Epithelial cell of proximal tubule (primary cell): ENCODE measurements around the gene MAX. TPM values are rescaled to one million over a fixed set of nuclear protein-coding genes. Genes with fewer than 3 reads are reported as not detected.

Source experiments
- DNase-seq: peaks from one replicate; pipeline ENCODE4 v3.0.0-alpha.2; 2011; ENCODE audit warnings: low read depth
- H3K4me3 ChIP-seq: 2 replicates; pipeline ENCODE4 v1.5.1; 2011; ENCODE audit warnings: low read depth, mild to moderate bottlenecking, low read length
- total RNA-seq: library from RNA; depleted of rRNA; stranded (reverse); fragments of >200 nt; gene quantifications from 2 replicates; pipeline ENCODE4 v1.2.3, GENCODE V29; 2015
- TF ChIP-seq, protein P1 (sequence below): conservative IDR thresholded peaks from 2 replicates; pipeline ENCODE4 v1.5.1; 2012; ENCODE audit warnings: low read depth, mild to moderate bottlenecking, low read length

The MAX gene
- total RNA-seq, 1 donor from 2014 or later, result 27.4 TPM

DNA sequence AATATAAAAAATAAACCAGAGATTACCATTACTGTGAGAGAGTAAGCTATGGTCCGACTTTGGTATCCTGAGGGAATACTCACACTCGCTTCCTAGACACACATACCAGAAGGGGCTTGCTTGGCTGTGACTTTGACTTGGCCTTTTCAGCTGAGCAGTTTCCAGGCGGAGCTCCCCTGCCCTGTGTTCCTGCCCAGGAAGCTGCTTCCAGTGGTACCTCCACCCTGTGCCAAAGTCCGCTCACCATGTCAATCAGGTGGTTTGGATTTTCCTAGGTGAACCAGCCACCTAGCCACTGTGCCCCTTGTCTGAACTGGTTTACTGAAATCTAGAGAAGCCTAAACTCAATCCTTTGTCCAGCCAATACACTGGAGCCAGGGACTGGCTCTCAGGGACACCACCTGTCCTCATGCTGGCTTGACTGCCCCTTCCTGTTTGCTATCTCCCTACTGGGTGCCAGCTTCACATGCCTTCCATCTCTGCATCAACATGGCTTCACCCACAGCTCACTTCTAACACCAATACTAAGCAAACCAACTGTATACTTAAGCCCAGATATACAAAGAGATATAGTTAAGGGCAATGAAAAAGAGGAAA, 28.6 kb downstream of the MAX start:
- TF ChIP-seq, protein P1, sequence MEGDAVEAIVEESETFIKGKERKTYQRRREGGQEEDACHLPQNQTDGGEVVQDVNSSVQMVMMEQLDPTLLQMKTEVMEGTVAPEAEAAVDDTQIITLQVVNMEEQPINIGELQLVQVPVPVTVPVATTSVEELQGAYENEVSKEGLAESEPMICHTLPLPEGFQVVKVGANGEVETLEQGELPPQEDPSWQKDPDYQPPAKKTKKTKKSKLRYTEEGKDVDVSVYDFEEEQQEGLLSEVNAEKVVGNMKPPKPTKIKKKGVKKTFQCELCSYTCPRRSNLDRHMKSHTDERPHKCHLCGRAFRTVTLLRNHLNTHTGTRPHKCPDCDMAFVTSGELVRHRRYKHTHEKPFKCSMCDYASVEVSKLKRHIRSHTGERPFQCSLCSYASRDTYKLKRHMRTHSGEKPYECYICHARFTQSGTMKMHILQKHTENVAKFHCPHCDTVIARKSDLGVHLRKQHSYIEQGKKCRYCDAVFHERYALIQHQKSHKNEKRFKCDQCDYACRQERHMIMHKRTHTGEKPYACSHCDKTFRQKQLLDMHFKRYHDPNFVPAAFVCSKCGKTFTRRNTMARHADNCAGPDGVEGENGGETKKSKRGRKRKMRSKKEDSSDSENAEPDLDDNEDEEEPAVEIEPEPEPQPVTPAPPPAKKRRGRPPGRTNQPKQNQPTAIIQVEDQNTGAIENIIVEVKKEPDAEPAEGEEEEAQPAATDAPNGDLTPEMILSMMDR, result no peak
- no peak for DNase-seq
- H3K4me3 ChIP-seq, result no peak overlapping the region

DNA sequence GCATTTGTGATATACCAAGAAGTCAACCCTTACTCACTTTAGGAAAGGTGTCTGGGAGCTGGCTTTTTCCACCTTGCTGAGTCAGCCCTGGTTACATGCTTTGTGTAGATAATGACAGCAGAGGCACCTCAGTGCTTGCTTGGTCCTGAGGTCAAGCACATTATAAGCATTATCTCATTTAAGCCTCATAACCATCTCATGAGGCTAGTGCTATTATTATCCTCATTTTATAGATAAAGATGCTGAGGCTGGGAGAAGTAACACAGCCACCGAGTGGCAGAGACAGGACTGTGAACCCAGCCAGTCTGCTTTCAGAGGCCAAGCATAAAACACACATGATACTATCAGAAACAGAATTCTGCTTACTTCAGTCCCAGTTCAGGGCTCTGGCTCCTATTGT, 29.4 kb downstream of the MAX start:
- TF ChIP-seq, protein P1, result no peak
- DNase-seq, result no peak
- no peak overlapping the region for H3K4me3 ChIP-seq

DNA sequence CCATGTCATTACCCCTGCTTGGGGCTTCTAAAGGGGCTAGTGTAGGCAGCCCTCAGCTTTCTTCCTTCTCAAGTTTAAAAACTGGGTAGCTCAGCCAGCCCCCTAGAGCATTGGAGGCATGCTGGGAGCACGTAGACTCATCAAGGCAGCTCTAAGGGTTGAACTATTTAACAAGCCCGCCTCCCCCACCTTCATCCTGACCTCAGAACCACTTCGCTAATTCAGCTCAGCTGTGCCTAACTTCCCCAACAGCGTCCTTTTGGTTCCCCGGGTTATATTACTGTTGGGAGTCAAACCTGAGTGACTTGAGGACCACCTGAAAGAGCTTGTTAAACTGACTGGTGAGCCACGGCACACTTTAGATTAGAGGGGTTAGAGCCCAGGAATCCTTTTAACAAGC, 30.1 kb downstream of the MAX start:
- DNase-seq, result no peak
- TF ChIP-seq, protein P1, result no peak
- no peak overlapping the region for H3K4me3 ChIP-seq

DNA sequence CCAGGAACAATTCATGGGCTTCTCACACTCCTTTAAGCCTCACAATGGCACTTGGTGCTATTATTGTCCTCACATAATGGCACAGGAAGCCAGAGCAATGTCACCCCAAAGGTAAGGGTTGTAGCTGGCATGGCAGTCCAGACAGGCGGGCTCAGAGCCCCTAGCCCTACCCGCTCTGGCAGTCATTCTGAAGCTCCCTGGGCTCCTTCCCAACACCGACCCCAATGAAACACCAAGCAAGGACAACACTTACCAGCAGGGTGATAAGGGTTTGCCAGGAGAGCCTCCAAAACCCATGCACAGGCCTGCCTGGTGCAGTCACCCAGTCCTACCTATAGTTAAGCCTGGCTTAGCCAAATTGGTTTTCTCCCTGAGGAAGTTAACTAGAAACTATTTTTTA, 30.8 kb downstream of the MAX start:
- no peak overlapping the region for H3K4me3 ChIP-seq
- TF ChIP-seq, protein P1, result no peak
- no peak for DNase-seq

DNA sequence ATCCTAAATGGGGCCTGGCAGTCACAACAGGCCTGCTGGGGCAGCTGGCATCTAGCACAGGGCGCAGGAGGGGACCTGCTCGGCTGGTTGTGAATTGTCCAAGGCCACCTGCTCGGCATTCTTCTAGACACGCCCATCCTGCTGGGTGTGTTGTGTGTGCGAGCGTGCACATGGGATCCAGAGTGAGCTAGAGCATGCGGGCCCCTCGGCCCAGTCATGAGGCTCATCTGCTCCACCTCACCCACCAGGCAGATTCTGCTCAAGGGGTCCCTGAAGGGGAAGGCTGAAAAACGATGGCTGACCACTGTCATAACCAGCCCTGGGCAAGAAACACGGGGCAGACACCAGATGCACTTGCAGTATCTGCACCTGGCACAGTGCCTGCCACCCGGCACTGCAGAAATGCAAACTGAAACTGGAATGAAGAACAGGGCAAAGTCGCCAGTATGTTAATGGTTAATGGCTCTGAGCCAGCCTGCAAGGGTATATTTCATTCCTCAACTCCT, 31.8 kb downstream of the MAX start:
- DNase-seq, result no peak
- no peak overlapping the region for H3K4me3 ChIP-seq
- TF ChIP-seq, protein P1, result no peak

DNA sequence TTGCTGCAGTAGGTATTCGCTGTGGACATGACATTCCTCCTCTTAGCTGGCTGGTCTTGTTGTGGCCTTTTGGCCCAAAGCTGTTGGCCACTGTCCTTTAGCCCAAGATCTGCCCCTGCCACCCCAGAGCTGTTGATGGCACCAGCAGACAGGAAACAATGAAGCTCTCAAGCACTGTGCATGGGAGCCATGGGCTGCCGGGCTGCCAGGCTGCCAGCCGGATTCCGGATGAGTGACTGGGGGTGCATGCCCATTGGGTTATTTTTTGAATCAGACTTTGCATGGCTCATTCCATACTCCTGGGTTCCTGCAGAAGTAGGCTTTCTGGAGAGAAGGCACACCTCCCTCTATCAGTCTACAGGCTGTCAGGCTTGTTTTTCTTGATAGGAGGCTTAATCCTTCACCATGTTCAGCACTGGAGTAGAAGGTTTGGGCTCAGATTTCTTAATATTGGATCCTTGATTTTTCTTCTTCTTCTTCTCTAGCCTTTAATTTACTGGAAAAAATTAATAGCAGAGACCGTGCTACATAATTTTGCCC, 32.4 kb downstream of the MAX start:
- no peak overlapping the region for H3K4me3 ChIP-seq
- DNase-seq, result no peak
- TF ChIP-seq, protein P1, result no peak

DNA sequence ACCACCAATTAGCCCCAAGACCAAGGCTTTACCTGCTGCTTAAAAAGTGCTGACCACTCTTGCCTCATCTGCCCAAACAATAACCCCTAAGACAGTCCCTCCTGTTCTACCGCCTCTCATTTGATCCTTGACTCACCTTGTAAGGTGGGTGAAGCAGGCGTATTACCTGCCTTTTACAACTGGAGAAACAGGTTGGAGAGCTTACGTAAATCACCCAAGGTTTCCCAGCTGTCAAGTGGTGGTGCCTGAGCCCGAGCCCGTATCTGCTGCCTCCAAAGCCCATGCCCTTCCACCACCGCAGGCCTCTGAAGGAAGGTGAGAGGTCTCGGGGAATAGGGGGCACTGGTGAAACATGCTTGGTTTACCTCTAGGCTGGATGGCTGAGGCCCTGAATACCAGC, 36.6 kb downstream of the MAX start:
- TF ChIP-seq, protein P1, result no peak
- no peak for DNase-seq
- no peak overlapping the region for H3K4me3 ChIP-seq
